ENCODE measurements around the gene CYFIP2.
A peak's percentile ranks its signal among the peaks of the same experiment; 100 is the strongest.

Gene CYFIP2

DNA sequence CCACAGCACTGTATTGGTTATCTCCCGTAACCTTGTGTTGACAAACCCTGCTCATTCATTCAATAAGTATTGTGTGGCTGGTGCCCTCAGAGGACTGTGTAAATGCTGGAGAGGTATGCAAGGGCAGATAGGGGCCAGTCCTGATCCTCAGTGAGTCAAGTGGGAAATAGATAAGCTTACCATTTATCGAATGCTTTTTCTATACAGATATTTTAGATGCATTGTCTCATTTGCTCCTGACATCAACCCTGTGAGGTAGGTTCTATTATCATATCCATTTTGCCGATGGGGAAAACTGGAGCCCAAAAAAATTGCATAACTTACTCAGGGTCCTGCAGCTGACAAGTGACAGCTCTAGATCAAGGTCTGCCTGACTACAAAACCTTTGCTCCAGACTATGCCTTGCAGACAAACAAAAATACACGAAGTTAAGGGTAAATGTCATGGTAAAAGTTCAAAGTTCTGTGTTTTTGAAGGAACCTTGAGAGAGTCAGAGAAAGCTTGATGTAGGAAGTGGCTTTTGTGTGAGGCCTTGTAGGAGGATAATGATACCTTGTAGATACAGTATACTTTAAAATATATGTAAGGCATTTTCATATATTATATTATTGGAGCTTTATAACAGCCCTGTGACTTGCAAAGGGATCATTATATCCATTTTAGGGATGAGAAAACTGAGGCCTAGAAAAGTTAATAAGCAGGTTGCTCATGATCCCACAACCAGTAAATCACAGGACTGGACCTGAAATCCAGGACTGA lies 22.7 kb downstream of the CYFIP2 start:
- no peak for DNase-seq (ENCODE audit: low spot score)

GRCh38 chr5:157289164-157289819 lies 23.4 kb downstream of the CYFIP2 start:
- DNase-seq (ENCODE audit: low spot score): no peak

DNA sequence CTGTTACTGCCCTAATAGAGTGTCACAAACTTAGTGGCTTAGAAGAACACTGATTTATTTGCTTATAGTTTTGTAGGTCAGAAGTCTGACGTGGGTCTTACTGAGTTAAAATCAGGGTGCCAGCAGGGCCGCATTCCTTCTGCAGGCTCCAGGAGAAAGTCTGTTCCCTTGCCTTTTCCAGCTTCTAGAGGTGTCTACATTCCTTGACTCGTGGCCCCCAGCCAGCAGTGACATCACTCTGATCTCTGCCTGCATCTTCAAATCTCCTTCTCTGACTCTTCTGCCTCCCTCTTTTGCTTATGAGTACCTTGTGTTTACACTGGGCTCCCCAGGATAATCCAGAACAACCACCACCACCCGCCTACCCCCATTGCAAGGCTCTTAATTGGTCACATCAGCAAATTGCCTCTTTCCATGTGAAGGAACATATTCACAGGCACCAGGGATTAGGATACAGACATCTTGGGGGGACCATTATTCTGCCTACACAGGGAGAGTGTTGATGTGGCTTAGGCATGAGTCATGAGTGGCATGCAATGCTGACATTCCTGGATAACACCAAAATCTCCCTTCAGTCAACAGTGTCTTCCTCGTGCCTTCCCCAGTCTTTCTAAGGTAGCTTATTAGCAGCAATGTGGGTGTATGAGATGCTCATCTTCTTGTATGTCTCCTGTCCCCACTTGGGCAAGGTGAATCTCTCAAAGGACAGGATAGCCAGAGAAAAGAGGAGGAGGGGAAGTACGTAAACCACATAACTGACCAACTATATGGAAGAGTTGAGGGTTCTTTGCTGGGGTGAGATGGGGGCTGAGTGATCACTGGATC lies 24.4 kb downstream of the CYFIP2 start:
- DNase-seq (ENCODE audit: low spot score): no peak

DNA sequence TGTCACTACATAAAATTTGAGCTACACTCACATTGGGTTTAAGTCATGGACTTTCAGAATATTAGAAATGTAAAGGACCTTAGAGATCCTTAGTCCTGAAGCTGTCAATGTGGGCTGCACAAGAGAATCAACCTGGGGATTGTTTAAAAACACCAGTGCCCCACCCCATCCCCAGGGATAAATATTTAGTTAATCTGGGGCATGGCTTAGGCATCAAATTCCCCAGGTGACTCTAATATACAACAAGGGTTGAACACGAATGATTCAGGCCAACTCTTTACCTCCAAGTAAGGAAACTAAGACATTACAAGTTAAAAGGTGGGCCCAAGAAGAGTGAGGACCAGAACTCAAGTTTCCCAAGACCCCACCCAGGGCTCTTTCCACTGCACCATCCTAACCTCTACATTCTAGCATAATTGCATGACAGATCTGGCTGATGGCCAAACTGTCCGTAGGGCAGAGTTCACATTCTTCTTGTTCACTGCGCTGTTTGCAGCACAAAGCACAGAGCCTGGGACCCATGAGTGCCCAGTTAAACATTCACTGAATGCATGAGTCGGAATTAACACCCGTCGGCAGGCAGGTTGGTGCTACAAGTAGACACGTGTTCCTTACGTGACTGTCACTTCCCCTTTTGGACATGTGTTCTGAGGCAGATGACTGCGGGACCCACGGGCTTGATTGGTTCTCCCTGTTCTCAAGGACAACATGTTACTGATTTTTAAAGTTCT lies 25.2 kb downstream of the CYFIP2 start:
- DNase-seq (ENCODE audit: low spot score): no peak

- no peak for DNase-seq (ENCODE audit: low spot score)
Measured at GRCh38 chr5:157292599-157292998, 26.7 kb downstream of the CYFIP2 start.

DNA sequence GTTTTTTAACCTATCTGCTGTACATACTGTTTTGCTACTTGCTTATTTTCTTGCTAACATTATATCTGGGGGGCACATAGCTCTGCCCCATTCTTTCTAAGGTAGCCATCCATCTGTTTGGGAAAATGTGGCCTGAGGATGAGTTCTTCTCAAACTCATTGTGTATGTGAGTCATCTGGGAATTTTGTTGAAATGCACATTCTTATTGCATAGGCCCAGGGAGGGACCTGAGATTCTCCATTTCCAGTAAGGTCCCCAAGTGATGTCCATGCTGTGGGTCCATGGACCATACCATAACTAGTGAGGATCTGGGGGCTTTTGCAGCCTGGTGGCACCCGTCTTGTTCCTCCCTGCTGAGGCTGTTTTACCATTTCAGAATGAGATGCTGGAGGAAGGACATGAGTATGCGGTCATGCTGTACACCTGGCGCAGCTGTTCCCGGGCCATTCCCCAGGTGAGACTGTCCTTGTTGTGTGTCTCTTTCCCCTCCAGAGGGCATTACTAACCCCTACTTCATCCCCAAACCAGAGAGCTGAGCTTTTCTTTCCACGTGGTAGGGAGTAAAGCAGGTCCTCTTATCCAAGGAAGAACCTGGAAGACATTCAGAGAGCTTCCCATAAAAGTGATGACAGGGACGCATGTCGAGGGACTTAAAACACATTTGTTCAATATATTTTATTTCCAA lies 28.6 kb downstream of the CYFIP2 start:
- DNase-seq (ENCODE audit: low spot score): no peak

DNA sequence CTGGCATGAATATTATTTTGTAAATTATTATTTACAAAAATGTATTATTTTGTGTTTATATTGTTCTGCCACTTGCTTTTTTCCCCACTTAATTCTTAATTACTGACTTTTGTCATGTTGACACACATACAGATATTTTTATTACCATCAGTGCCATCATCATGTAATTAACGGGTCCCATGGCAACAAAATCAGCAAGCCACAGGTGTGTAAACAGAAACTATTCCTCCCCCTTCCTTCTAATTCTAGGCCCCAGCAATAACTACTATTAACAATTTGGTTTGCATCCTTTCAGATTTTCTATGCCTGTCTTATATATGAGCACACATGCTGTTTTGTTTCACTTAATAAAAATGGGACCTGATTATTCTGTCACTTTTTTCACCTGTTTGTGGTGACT lies 29.3 kb downstream of the CYFIP2 start:
- no peak for DNase-seq (ENCODE audit: low spot score)

DNA sequence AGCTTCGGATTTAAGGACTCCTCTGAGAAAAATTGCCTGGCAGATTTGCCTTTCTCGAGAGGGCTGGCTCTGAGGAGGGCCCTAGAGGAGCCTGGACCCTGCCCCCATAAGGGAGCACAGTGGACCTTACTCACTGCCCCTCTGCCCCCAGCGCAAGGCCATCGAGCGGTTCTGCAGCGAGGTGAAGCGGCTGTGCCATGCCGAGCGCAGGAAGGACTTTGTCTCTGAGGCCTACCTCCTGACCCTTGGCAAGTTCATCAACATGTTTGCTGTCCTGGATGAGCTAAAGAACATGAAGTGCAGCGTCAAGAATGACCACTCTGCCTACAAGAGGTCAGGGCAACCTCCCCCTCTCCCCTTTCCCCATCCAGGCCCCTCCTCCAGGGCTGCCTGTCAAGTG lies 34.6 kb downstream of the CYFIP2 start:
- no peak for DNase-seq (ENCODE audit: low spot score)

DNA sequence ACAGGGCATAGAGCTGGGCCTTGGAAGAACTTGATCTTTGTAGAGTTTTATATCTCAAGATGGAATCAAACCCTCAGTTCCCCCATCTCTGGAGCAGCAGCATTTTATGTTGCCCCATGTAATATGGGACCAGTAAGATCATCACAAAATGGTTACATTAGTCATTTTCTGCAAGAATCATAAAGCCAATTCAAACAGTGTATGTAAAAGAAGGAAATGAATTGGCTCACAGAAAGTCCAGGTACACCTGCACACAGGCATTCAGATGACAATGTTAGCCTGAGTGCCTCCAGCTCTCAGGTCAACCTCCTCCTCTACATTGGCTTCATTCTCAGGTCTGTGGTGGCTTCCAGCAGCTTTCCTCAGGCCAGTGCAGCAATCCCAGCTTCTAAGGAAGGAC lies 35.1 kb downstream of the CYFIP2 start:
- no peak for DNase-seq (ENCODE audit: low spot score)

GRCh38 chr5:157303023-157303422 lies 37.1 kb downstream of the CYFIP2 start:
- no peak for DNase-seq (ENCODE audit: low spot score)

DNA sequence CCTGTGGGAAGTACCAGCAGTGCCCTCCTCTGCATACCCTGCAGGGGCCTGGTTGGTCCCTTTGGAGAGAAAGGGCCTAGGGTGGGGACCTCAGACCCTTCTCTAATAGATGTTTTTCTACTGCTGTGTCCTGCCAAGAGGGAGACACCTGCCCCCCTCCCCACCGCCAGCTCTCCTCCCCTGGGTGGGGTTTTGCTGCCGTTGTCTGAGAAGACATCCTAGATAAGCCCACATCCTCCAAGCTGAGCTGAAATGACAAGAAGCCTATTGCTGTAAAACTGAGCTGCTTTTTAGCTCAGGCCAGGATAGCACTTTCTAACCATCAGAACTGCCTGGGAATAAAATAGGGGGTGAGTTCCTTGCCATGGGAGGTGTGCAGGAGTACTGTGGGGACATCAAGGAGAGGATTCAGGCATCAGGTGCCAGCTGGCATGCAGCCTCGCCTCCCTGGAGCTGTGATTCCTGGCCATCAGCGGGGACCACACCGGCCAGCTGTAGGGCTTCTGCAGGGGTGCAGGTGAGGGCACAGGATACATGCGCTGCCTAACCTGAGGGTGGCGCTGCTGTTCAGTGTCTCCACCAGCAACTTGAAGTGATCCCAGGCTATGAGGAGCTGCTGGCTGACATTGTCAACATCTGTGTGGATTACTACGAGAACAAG lies 37.9 kb downstream of the CYFIP2 start:
- DNase-seq (ENCODE audit: low spot score): no peak

- no peak for DNase-seq (ENCODE audit: low spot score)
Measured at GRCh38 chr5:157306081-157306480, 40.2 kb downstream of the CYFIP2 start.

DNA sequence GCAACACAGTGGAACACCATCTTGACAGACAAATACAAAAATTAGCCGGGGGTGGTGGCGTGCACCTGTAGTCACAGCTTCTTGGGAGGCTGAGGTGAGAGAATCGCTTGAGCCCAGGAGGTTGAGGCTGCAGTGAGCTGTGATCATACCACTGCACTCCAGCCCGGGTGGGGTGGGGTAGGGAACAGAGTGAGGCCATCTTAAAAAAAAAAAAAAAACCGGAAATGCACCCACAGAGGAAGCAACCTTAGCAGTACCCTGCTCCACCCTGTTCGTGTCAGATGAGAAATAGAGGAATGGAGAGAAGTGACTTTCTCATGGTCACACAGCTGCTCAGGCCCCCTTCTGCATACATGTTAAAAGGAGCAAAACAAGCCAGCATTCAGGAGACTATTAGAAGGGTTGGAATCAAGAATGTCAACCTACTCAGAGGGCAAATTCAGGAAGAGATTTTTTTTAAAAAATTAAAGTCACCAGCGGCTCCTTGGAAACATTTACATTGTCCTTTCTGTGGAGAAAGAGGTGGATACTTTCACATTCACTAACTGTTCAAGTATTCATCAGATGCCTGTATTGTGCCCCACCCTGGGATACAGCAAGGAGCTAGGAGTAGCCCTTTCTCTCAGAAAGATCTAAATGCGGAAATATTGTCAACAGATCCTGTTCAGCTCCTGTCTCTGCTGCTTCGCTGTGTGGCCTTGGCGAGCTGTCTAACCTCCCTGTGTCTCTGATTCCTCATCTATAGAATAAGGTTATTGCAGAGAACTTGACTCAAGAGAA lies 41.0 kb downstream of the CYFIP2 start:
- DNase-seq (ENCODE audit: low spot score): no peak

DNA sequence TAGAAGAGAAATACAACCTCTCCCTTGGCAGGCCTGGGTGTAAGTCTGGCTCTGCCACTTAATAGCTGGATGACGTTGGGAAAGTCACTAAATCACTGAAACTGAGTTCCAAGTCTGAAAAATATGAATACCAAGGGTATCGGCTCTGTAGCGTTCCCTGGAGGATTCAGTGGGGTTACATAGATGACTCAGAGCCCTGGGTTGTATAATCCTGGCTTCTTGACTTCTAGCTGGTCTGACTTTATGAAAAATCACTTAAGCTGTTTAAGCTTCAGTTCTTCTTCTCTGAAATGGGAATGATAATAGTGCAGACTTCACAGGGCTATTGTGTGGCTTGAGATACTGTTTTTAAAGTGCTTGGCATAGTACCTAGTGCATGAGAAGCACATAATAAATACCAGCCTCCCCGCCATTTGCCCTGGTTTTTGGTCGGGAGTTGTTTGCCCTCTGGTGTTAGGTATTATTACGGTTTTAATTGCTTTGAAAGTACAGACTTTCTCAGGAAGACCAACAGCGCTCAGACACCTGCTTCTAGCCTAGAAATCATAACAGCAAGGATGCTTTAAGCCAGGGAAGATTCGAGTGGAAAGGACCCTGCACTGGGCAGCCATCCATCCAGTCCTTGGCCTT lies 43.0 kb downstream of the CYFIP2 start:
- DNase-seq (ENCODE audit: low spot score): no peak

DNA sequence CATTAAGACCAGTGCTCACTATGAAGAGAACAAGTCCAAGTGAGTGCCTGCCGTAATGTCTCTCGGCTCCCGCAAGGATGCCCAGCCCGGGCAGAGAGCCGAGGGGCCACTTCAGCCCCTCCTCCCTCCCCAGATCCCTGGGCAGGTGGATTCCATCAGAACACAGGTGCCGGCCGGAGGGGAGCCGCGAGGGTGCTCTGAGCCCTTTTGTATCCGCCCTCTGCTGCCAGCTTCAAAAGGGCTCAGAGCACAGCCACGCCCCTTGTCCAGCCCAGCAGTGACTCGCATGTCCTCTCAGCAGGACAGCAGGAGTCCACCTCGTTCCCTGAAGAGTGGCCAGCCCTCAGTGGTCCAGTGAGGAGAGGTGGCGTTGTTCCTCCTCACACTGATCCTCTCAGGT lies 43.9 kb downstream of the CYFIP2 start:
- no peak for DNase-seq (ENCODE audit: low spot score)

DNA sequence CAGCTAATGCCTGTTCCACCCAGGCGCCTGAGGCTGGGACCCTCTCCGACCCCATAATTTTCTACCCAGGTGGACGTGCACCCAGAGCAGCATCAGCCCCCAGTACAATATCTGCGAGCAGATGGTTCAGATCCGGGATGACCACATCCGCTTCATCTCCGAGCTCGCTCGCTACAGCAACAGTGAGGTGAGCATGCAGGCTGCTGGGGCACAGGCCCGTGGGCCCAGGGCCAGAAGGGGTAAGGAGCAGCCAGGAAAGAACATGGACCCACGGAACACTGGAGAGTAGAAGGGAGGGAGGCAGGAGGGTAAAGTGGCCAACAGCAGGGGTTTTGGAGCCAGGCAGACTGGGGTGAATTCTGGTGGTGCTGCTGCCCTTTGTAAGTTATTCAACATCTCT lies 45.7 kb downstream of the CYFIP2 start:
- no peak for DNase-seq (ENCODE audit: low spot score)

GRCh38 chr5:157312492-157312891 lies 46.6 kb downstream of the CYFIP2 start:
- peak; percentile 56 for DNase-seq (ENCODE audit: low spot score)

- no peak for DNase-seq (ENCODE audit: low spot score)
Measured at GRCh38 chr5:157322581-157322980, 56.7 kb downstream of the CYFIP2 start.

DNA sequence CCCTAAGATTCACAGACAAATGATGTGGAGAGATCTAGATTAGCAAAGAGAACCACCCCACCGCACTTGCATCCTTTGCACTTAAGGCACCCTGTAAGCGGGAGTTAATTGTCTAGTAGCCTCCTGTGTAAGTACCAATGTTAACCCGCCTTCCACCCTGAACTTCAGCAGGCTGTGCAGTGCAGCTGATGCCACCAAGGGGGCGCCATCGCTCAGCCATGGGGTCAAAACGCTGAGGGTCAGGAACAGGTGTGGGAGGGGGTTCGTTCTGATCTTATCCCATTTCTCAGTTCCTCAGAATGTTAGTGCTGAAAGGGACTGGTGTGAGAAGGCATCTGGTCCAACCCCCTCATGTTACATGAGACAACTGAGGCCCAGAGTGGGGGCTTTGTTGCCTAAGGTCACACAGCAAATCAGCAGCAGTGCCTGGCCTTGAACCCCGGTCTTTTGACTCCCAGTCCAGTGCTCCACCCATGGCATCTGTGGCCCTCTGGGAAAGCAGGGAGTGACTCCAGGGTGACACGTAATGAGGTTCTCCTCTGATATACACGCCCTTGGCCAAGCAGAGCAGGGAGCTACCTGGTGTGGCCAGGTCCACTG lies 57.3 kb downstream of the CYFIP2 start:
- no peak for DNase-seq (ENCODE audit: low spot score)
